ENCODE data around the gene SLC15A3. TPM values are rescaled to one million over a fixed set of nuclear protein-coding genes. Genes with fewer than 3 reads are reported as not detected.

SLC15A3 gene
- total and polyA plus RNA-seq, 7 donors: 7.2 to 14.6 (median 8.2) TPM

DNA sequence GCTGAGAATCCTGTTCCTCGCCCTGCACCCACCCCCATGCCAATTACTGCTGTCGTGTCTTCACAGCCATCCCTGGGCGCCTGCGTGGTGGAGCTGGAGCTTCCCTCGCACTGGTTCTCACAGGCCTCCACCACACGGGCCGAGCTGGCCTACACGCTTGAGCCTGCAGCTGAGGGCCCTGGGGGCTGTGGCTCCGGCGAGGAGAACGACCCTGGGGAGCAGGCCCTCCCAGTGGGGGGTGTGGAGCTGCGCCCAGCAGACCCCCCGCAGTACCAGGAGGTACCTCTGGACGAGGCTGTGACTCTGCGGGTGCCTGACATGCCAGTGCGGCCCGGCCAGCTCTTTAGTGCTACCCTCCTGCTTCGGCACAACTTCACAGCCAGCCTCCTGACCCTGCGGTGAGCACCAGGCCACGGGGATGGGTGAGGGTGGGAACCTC lies 23.4 kb downstream of the SLC15A3 start:
- 91 to 95% (median 93%) methylated on average over 18 to 20 of the region's 20 CpGs for WGBS, 3 donors

DNA sequence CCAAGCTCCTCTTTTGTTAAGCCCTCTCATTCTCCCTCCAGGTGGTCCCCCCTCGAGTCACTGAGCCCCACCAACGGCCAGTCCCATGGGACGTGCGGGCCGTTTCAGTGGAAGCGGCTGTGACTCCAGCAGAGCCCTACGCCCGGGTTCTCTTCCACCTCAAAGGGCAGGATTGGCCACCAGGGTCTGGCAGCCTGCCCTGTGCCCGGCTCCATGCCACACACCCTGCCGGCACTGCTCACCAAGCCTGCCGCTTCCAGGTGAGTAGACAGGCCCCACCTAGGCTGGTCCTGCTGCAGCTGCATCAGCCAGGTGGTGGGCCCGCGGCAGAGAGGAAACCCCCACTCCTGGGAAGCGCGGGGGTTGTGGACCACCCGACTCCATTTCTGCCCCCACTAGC lies 24.4 kb downstream of the SLC15A3 start:
- TF ChIP-seq, protein P1, sequence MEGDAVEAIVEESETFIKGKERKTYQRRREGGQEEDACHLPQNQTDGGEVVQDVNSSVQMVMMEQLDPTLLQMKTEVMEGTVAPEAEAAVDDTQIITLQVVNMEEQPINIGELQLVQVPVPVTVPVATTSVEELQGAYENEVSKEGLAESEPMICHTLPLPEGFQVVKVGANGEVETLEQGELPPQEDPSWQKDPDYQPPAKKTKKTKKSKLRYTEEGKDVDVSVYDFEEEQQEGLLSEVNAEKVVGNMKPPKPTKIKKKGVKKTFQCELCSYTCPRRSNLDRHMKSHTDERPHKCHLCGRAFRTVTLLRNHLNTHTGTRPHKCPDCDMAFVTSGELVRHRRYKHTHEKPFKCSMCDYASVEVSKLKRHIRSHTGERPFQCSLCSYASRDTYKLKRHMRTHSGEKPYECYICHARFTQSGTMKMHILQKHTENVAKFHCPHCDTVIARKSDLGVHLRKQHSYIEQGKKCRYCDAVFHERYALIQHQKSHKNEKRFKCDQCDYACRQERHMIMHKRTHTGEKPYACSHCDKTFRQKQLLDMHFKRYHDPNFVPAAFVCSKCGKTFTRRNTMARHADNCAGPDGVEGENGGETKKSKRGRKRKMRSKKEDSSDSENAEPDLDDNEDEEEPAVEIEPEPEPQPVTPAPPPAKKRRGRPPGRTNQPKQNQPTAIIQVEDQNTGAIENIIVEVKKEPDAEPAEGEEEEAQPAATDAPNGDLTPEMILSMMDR (IDR thresholded peaks at IDR 0.05): no peak
- 73 to 77% (median 77%) methylated on average over 16 of the region's 16 CpGs for WGBS, 3 donors
- Histone ChIP-seq H3K27ac (no peak overlapping the region), H3K36me3 (ENCODE audit: insufficient read depth in 1 of 2, low read depth in 1 of 2) (peaks cover 0 to 5% of the 10 kb centered on the region in 2 donors), H3K27me3 (ENCODE audit: insufficient read depth in 3 of 3, low read length in 2 of 3) (peaks cover 0 to 23% (median 4%) of the 10 kb centered on the region in 3 donors), H3K4me1 (peaks cover 14% of the 10 kb centered on the region), H3K4me3 (no peak overlapping the region), H3K9me3 (no peaks in the 10 kb centered on the region)
- DNase-seq: no peak
- intact Hi-C loops (cut with DNase I): no loop called here
- ATAC-seq: no peak

More for the DNA sequence above, 23.4 kb downstream of the SLC15A3 start:
- Histone ChIP-seq H3K9me3 (no peaks in the 10 kb centered on the region), H3K27ac (no peak overlapping the region), H3K4me1 (peaks cover 13% of the 10 kb centered on the region), H3K36me3 (ENCODE audit: insufficient read depth in 1 of 2, low read depth in 1 of 2) (no peaks in the 10 kb centered on the region), H3K4me3 (no peak overlapping the region), H3K27me3 (ENCODE audit: insufficient read depth in 3 of 3, low read length in 2 of 3) (peaks cover 0 to 23% (median 4%) of the 10 kb centered on the region in 3 donors)
- TF ChIP-seq, protein P1 (IDR thresholded peaks at IDR 0.05): no peak
- intact Hi-C loops (cut with DNase I): no loop called here
- DNase-seq (peak in 1 of 2 donors; percentile 42), ATAC-seq (no peak)

DNA sequence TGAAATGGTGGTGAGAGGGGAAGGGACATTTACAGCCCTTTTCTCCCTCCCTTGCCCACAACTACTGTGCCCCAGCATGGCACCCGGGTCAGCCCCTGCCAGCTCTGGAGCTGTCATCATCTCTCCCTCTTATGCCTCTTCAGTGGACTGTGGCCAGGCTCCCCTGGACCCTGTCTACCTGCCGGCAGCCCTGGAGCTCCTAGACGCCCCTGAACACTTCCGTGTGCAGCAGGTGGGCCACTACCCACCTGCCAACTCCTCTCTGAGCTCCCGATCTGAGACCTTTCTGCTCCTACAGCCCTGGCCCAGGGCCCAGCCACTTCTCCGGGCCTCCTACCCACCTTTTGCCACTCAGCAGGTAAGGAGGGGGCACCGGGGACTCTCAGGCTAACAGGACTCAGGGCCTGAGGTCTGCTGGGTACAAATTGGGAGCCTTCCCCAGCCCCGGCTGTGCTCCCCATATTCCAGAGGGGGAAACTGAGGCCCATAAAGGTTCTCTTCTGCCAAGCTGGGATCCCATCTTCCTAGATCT lies 24.8 kb downstream of the SLC15A3 start:
- DNase-seq (peak in 1 of 2 donors; percentile 26), ATAC-seq (no peak)
- H3K36me3 ChIP-seq (ENCODE audit: insufficient read depth in 1 of 2, low read depth in 1 of 2): peaks cover 0 to 10% of the 10 kb centered on the region in 2 donors
- TF ChIP-seq, protein P1 (IDR thresholded peaks at IDR 0.05): no peak
- H3K27ac ChIP-seq: no peak overlapping the region
- no peak overlapping the region for H3K4me3 ChIP-seq
- H3K4me1 ChIP-seq: peaks cover 14% of the 10 kb centered on the region
- no peaks in the 10 kb centered on the region for H3K9me3 ChIP-seq
- 83 to 96% (median 86%) methylated on average over 8 of the region's 8 CpGs for WGBS, 3 donors
- intact Hi-C loops (cut with DNase I): no loop called here
- peaks cover 0 to 23% (median 4%) of the 10 kb centered on the region in 3 donors for H3K27me3 ChIP-seq (ENCODE audit: insufficient read depth in 3 of 3, low read length in 2 of 3)

DNA sequence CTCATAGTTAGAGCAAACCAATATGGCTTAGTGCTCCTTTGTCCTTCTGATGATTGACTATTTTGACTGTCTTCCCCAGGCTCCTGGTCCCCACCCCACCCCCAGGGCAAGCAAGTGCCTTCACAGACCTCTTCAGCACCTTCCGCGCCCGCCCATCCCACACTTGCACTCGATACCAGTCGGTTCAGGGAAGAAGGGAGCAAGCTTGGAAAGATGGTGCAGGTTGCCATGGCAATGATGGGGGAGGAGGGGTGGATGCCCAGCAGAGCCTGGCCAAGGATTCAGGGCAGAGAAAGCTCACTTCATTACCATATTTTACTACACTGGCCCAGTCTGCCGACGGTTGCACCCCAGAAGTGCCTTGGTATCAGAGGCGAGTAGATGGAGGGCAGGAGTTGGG lies 25.5 kb downstream of the SLC15A3 start:
- DNase-seq (no peak), ATAC-seq (no peak)
- intact Hi-C loops (cut with DNase I): no loop called here
- Histone ChIP-seq H3K4me3 (no peak overlapping the region), H3K27ac (no peak overlapping the region), H3K36me3 (ENCODE audit: insufficient read depth in 1 of 2, low read depth in 1 of 2) (peaks cover 0 to 16% of the 10 kb centered on the region in 2 donors), H3K9me3 (no peaks in the 10 kb centered on the region), H3K27me3 (ENCODE audit: insufficient read depth in 3 of 3, low read length in 2 of 3) (peaks cover 0 to 23% (median 4%) of the 10 kb centered on the region in 3 donors), H3K4me1 (peaks cover 14% of the 10 kb centered on the region)
- TF ChIP-seq, protein P1 (IDR thresholded peaks at IDR 0.05): no peak
- 87 to 93% (median 90%) methylated on average over 8 of the region's 8 CpGs for WGBS, 3 donors

DNA sequence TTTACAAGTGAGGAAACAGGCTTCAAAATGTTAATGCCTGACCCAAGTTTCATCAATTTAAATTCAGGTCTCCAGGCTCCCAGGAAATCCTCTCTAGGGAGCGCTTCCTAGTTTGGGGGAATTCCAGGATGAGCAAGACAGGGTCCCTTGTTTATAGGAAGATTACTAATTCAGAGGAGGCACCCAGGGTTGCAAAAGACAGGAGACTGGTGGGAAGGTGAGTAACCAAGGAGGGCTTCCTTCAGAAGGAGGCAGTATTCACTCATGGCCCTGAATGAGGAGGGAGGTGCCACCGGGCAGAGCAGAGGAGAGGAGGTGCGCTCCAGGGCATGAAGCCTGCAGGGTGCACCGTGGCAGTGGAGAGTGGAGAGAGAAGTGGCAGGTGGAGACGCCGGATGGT lies 26.1 kb downstream of the SLC15A3 start:
- ATAC-seq (no peak), DNase-seq (no peak)
- Histone ChIP-seq H3K4me1 (peaks cover 14% of the 10 kb centered on the region), H3K36me3 (ENCODE audit: insufficient read depth in 1 of 2, low read depth in 1 of 2) (peaks cover 1 to 23% of the 10 kb centered on the region in 2 donors), H3K9me3 (no peaks in the 10 kb centered on the region), H3K4me3 (no peak overlapping the region), H3K27ac (no peak overlapping the region), H3K27me3 (ENCODE audit: insufficient read depth in 3 of 3, low read length in 2 of 3) (peaks cover 0 to 23% (median 4%) of the 10 kb centered on the region in 3 donors)
- intact Hi-C loops (cut with DNase I): no loop called here
- TF ChIP-seq, protein P1 (IDR thresholded peaks at IDR 0.05): no peak
- WGBS, 3 donors: 69 to 71% (median 70%) methylated on average over 6 of the region's 6 CpGs
